ENCODE measurements around the gene ATP8A1.

DNA sequence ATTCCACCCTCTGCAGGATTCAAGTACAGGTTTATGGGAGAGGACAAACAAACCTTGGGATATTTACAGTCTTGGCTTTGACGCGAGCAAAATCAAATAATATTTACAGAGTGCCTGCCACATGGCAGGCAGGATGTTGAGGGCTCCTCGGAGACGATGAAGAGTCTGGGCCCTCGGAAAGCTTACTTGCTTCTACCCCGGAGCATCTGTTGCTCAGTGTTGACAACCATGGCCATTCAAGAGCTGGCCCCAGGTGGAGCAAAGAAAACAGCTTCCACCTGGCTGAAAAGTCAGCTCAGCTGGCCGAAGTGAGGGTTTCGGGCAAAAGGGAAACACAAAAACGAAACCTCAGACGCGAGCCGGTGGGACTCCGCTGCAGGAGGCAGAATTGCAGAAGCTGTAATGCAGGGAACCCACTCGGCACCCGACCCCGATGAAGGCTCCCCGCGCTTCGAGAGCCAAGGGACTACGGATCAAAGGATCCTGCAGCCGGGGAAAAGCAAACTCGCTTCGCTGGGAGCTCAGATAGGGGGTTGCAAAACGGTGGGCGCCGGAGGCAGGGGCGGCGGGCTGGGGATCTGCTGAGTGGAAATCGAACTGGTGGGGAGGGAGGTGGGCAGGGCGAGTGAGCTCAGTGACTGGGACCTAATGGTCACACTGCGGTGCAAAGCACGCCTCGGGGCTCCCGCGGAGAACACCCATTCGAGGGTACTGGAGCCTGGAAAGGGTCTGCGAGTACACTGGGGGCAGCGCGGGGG lies 805 bp downstream of the ATP8A1 start:
- TF ChIP-seq, protein P1, sequence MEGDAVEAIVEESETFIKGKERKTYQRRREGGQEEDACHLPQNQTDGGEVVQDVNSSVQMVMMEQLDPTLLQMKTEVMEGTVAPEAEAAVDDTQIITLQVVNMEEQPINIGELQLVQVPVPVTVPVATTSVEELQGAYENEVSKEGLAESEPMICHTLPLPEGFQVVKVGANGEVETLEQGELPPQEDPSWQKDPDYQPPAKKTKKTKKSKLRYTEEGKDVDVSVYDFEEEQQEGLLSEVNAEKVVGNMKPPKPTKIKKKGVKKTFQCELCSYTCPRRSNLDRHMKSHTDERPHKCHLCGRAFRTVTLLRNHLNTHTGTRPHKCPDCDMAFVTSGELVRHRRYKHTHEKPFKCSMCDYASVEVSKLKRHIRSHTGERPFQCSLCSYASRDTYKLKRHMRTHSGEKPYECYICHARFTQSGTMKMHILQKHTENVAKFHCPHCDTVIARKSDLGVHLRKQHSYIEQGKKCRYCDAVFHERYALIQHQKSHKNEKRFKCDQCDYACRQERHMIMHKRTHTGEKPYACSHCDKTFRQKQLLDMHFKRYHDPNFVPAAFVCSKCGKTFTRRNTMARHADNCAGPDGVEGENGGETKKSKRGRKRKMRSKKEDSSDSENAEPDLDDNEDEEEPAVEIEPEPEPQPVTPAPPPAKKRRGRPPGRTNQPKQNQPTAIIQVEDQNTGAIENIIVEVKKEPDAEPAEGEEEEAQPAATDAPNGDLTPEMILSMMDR (IDR thresholded peaks at IDR 0.05; ENCODE audit: low read depth, low read length, poor library complexity, severe bottlenecking), result no peak
- TF ChIP-seq EZH2phosphoT487 (IDR thresholded peaks at IDR 0.05; ENCODE audit: borderline replicate concordance, low read length), result no peak
